Measurements from ENCODE around the gene HSCB.
A peak's percentile ranks its signal among the peaks of the same experiment; 100 is the strongest.
"Not testable (repeated sequence)": the region's sequence is repeated elsewhere in the genome, so short reads cannot be mapped to it uniquely, and the experiment has no call there.

HSCB gene

GRCh38 chr22:28791841-28792490 is 50.1 kb downstream of the HSCB start:
- Histone ChIP-seq H3K36me3 (ENCODE audit: insufficient read depth, low read length) (peaks cover 30% of the 10 kb centered on the region), H3K9ac (ENCODE audit: low read depth, low read length) (no peak overlapping the region), H3K9me3 (ENCODE audit: control insufficient read depth, insufficient read depth, low read length) (no peaks in the 10 kb centered on the region), H3K4me1 (ENCODE audit: insufficient read depth, low read length) (no peaks in the 10 kb centered on the region)

GRCh38 chr22:28792491-28793383 is 50.9 kb downstream of the HSCB start:
- peaks cover 31% of the 10 kb centered on the region for H3K36me3 ChIP-seq (ENCODE audit: insufficient read depth, low read length)
- no peaks in the 10 kb centered on the region for H3K4me1 ChIP-seq (ENCODE audit: insufficient read depth, low read length)
- no peak overlapping the region for H3K9ac ChIP-seq (ENCODE audit: low read depth, low read length)
- no peaks in the 10 kb centered on the region for H3K9me3 ChIP-seq (ENCODE audit: control insufficient read depth, insufficient read depth, low read length)

- no peaks in the 10 kb centered on the region for H3K4me1 ChIP-seq (ENCODE audit: insufficient read depth, low read length)
- H3K36me3 ChIP-seq (ENCODE audit: insufficient read depth, low read length): peaks cover 35% of the 10 kb centered on the region
- no peak overlapping the region for H3K9ac ChIP-seq (ENCODE audit: low read depth, low read length)
- no peaks in the 10 kb centered on the region for H3K9me3 ChIP-seq (ENCODE audit: control insufficient read depth, insufficient read depth, low read length)
These were observed 52.2 kb downstream of the HSCB start for GRCh38 chr22:28793976-28794584.

GRCh38 chr22:28795071-28795693 is 53.3 kb downstream of the HSCB start:
- no peaks in the 10 kb centered on the region for H3K4me1 ChIP-seq (ENCODE audit: insufficient read depth, low read length)
- no peaks in the 10 kb centered on the region for H3K9me3 ChIP-seq (ENCODE audit: control insufficient read depth, insufficient read depth, low read length)
- H3K36me3 ChIP-seq (ENCODE audit: insufficient read depth, low read length): peaks cover 38% of the 10 kb centered on the region
- H3K9ac ChIP-seq (ENCODE audit: low read depth, low read length): no peak overlapping the region

GRCh38 chr22:28795932-28796856 is 54.4 kb downstream of the HSCB start:
- no peak overlapping the region for H3K9ac ChIP-seq (ENCODE audit: low read depth, low read length)
- H3K9me3 ChIP-seq (ENCODE audit: control insufficient read depth, insufficient read depth, low read length): no peaks in the 10 kb centered on the region
- no peaks in the 10 kb centered on the region for H3K4me1 ChIP-seq (ENCODE audit: insufficient read depth, low read length)
- peaks cover 38% of the 10 kb centered on the region for H3K36me3 ChIP-seq (ENCODE audit: insufficient read depth, low read length)

GRCh38 chr22:28798810-28799605 is 57.2 kb downstream of the HSCB start:
- Histone ChIP-seq H3K9ac (ENCODE audit: low read depth, low read length) (peak overlapping the region; percentile 100), H3K36me3 (ENCODE audit: insufficient read depth, low read length) (peaks cover 38% of the 10 kb centered on the region), H3K9me3 (ENCODE audit: control insufficient read depth, insufficient read depth, low read length) (no peaks in the 10 kb centered on the region), H3K4me1 (ENCODE audit: insufficient read depth, low read length) (no peaks in the 10 kb centered on the region)

GRCh38 chr22:28799606-28800307 is 57.9 kb downstream of the HSCB start:
- Histone ChIP-seq H3K9me3 (ENCODE audit: control insufficient read depth, insufficient read depth, low read length) (no peaks in the 10 kb centered on the region), H3K36me3 (ENCODE audit: insufficient read depth, low read length) (peaks cover 34% of the 10 kb centered on the region), H3K9ac (ENCODE audit: low read depth, low read length) (peak overlapping the region; percentile 100), H3K4me1 (ENCODE audit: insufficient read depth, low read length) (no peaks in the 10 kb centered on the region)

- no peaks in the 10 kb centered on the region for H3K4me1 ChIP-seq (ENCODE audit: insufficient read depth, low read length)
- peaks cover 28% of the 10 kb centered on the region for H3K36me3 ChIP-seq (ENCODE audit: insufficient read depth, low read length)
- H3K9me3 ChIP-seq (ENCODE audit: control insufficient read depth, insufficient read depth, low read length): no peaks in the 10 kb centered on the region
- H3K9ac ChIP-seq (ENCODE audit: low read depth, low read length): peak within 1 kb of the TSS; percentile 100
These were observed 58.6 kb downstream of the HSCB start, which contains the start of gene XBP1 for GRCh38 chr22:28800308-28801041. Gene XBP1 (minus strand): TSS chr22:28800569.

- no peak overlapping the region for H3K9ac ChIP-seq (ENCODE audit: low read depth, low read length)
- no peaks in the 10 kb centered on the region for H3K9me3 ChIP-seq (ENCODE audit: control insufficient read depth, insufficient read depth, low read length)
- no peaks in the 10 kb centered on the region for H3K4me1 ChIP-seq (ENCODE audit: insufficient read depth, low read length)
- peaks cover 13% of the 10 kb centered on the region for H3K36me3 ChIP-seq (ENCODE audit: insufficient read depth, low read length)
These were observed 60.2 kb downstream of the HSCB start for GRCh38 chr22:28801845-28802594.

- Histone ChIP-seq H3K9ac (ENCODE audit: low read depth, low read length) (no peak overlapping the region), H3K36me3 (ENCODE audit: insufficient read depth, low read length) (peaks cover 9% of the 10 kb centered on the region), H3K4me1 (ENCODE audit: insufficient read depth, low read length) (peaks cover under 1% of the 10 kb centered on the region), H3K9me3 (ENCODE audit: control insufficient read depth, insufficient read depth, low read length) (no peaks in the 10 kb centered on the region)
These were observed 60.8 kb downstream of the HSCB start for GRCh38 chr22:28802595-28803123.

- not testable (repeated sequence) for H3K36me3 ChIP-seq (ENCODE audit: insufficient read depth, low read length); H3K9me3 ChIP-seq (ENCODE audit: control insufficient read depth, insufficient read depth, low read length); H3K4me1 ChIP-seq (ENCODE audit: insufficient read depth, low read length); H3K9ac ChIP-seq (ENCODE audit: low read depth, low read length)
These were observed 63.6 kb downstream of the HSCB start for GRCh38 chr22:28805426-28805825.

Data from ES-I3 (cell line).